GM12874 (cell line): ENCODE data around the gene AIDA.

Experiments used
- CTCF ChIP-seq: IDR thresholded peaks from 2 replicates; pipeline ENCODE4 v1.5.1; 2011; ENCODE audit warnings: low read depth, mild to moderate bottlenecking, control low read depth, low read length, moderate library complexity; ENCODE audit not compliant: insufficient read depth

Gene AIDA

DNA sequence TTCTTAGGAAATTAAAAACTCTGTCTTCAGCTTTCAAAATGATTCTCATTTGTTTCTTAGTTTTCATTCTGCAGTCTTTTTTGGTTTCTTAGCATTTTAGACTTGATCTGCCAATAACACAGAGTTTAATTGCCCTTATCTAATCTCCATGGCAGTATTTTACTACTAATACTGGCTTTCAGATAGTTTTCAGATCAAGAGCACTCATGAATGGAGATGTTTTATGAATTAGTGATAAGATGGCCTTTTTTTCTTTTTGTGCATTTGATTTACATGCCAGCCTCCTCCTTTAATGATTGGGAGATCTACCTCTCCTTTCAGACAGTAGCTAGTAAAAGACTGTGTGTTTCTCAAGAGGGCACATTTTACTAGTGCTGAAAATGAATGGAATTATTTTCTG lies 88.8 kb downstream of the AIDA start:
- TF ChIP-seq CTCF: no peak

GRCh38 chr1:222622765-222623164 lies 89.5 kb downstream of the AIDA start:
- no peak for TF ChIP-seq CTCF

- no peak for TF ChIP-seq CTCF
These were observed 91.7 kb downstream of the AIDA start for GRCh38 chr1:222620566-222620965.

DNA sequence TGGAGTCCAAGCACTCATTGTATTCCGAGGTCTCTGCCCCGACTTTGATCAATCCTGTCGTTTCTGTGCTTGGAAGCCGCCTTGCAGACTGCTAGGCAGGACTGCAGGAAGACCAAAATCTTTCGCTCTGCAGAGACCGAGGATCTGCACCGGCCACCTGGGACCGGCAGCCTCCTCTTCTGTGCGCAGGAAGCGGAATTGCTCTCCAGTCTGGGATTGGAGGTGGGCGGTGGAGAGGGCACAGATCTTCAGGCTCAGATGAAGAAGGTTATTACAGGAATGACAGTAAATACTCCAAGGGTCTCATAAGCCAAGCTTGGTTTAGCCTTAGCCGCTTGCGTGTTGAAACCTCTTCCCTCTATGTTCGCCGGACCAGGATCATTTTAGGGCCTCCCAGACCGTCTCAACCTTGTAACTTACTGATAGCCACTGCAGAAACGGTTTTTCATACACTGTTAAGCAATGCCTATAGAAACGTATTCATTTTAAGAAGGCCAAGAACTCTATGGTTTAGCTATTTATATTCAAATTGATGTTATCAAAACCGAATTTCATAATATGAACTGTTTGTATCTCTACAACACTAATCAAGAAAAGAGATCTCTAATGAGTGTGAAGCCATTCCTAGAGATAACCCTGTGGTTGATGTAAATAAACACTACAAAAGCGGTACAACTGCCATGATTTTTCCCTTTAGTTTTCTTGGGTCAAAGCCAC lies 93.3 kb downstream of the AIDA start:
- TF ChIP-seq CTCF: no peak
